ENCODE data around the gene CDH12.

DNA sequence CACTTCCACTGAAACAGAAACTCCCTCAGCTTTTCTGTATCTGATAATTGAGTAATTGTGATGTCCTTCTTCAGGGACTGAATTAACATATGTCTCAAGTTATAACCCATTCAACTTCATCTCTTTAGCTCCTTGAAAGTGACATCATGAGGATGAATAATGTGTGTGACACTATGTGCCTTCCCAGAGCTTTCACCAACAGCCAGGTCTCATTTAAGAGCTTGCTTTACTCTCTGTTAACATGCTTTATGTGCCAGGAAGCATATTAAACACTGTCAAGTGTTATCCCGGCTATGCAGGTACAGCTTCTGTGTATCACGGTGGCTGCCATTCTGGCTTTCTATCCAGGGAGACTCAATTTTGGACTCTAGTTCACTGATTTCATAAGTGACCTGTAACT, 799.9 kb downstream of the CDH12 start:
- TF ChIP-seq CTCF (IDR thresholded peaks at IDR 0.05; ENCODE audit: insufficient read depth, low read depth, low read length) = no peak
- no peak for TF ChIP-seq EZH2 (IDR thresholded peaks at IDR 0.05; ENCODE audit: insufficient read depth, low read length)
